ENCODE measurements around the gene WDR7. TPM values are rescaled to one million over a fixed set of nuclear protein-coding genes. Genes with fewer than 3 reads are reported as not detected.

WDR7 gene
- total RNA-seq, 4 donors from 2014 or later, result 16.2 to 39.4 (median 19.9) TPM

DNA sequence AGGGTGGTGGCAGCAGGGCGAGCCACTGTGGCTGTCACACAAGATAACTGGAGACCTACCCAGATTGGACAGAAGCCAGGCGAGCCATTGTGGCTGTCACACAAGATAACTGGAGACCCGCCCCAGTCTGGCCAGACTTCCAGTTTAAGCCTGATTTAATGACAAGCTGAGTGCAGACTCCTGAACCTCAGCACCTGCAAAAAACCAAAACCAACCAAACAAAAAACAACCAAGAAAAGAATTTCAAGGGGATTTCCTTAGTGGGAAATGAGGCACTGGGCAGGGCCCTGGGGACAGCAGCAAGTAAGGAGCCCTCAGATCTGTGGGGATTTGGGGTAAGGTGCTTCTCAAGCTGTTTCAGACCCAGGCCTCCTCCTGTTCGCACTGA is 400.5 kb downstream of the WDR7 start:
- no peak for ATAC-seq (ENCODE audit: low FRiP score)
- DNase-seq (ENCODE audit: low spot score), result no peak
- TF ChIP-seq, protein P1, sequence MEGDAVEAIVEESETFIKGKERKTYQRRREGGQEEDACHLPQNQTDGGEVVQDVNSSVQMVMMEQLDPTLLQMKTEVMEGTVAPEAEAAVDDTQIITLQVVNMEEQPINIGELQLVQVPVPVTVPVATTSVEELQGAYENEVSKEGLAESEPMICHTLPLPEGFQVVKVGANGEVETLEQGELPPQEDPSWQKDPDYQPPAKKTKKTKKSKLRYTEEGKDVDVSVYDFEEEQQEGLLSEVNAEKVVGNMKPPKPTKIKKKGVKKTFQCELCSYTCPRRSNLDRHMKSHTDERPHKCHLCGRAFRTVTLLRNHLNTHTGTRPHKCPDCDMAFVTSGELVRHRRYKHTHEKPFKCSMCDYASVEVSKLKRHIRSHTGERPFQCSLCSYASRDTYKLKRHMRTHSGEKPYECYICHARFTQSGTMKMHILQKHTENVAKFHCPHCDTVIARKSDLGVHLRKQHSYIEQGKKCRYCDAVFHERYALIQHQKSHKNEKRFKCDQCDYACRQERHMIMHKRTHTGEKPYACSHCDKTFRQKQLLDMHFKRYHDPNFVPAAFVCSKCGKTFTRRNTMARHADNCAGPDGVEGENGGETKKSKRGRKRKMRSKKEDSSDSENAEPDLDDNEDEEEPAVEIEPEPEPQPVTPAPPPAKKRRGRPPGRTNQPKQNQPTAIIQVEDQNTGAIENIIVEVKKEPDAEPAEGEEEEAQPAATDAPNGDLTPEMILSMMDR (IDR thresholded peaks at IDR 0.05), result no peak

DNA sequence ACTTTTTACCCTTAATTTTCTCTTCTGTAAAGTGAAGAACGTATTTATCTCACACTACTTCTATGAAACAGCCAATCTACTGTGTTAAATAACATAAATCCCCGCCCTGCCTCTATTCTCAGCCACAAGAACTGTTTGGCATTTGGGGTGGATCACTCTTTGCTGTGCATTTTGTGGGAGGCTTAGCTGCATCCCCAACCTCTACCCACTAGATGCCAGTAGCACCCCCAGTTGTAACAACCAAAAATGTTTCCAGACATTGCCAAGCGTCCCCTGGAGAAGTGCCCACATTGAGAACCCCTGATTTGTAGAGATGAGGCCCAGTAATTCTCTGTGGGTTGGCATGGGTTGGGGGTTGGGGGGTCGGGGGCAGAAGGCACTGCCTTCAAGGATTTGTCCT is 401.0 kb downstream of the WDR7 start:
- ATAC-seq (ENCODE audit: low FRiP score), result no peak
- TF ChIP-seq, protein P1 (IDR thresholded peaks at IDR 0.05), result no peak
- no peak for DNase-seq (ENCODE audit: low spot score)

DNA sequence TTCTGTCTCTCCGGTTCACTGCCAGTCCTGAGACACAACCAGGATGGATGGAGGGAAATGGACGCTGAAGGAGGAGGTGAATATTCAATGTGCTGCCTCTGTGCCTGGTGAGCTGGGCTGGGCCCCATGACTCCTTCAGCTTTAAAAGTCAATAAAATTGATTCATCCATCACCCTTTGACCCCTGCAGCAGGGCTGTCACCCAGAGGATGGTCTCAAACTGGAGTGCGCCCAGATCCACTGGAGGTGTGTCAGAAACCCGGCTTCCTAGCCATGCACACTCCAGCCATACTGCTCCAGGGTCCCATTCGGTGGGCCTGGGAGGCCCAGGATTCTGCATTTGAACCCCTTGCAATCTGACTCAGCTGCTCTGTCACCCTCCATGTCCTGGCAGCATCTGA is 401.6 kb downstream of the WDR7 start:
- TF ChIP-seq, protein P1 (IDR thresholded peaks at IDR 0.05), result no peak
- ATAC-seq (ENCODE audit: low FRiP score) (no peak), DNase-seq (ENCODE audit: low spot score) (no peak)

DNA sequence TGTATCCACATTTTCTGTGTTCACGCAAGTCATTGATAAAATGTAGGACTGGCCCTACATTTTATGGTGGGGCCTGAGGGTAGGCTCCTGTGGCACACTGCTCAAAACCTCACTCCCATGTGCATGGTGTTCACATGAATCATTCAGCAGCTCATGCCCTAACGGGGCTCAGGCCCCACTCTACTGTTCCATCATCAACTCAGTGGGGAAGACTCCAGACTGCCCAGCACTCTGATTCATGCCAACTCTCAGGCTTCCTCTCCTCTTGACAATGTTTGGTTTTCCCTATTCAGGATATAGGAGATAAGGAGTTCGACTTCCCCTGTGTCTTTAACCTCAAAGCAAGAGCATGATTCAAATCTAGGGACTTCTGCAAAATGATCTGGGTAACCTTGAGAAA is 403.7 kb downstream of the WDR7 start:
- ATAC-seq (ENCODE audit: low FRiP score) (no peak), DNase-seq (ENCODE audit: low spot score) (no peak)
- TF ChIP-seq, protein P1 (IDR thresholded peaks at IDR 0.05), result no peak

DNA sequence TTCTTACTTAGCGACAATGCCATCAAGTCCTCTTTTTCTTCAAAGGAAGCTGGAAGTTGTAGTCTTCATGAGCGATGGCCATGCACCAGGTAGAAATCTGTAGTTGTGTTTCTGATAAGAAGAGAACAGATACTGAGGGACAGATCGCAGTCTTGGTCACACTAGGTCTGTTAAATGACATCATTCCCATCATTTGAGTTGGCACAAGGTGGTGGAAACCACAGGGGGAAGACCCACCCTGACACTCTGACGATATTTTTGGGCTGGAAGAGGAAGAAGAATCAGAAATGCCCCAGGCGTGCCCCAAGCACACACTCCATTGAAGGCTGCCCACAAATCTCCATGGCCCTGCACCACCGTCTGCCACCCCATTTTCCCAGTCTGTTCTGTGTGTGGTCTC is 406.7 kb downstream of the WDR7 start:
- TF ChIP-seq, protein P1 (IDR thresholded peaks at IDR 0.05), result no peak
- no peak for DNase-seq (ENCODE audit: low spot score)
- ATAC-seq (ENCODE audit: low FRiP score), result no peak

DNA sequence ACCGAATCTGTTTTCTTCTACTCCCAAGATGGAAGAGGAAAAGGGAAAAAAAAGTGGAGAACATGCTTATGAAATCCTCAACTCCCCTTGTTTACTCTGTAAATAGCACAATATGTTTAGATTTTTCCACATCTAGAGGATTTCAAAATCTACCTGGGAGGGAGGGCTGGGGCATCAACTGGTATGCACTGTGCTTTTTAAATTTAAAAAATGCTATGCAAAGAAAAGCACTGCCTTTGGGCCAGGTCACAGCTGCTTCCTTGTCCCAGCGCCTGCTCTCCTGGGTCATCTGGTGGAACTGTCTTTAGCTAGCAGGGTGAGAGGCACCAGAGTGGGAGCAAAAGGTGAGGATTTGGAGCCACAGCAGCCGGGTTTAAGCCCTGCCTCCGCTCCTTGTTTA is 407.6 kb downstream of the WDR7 start:
- TF ChIP-seq, protein P1 (IDR thresholded peaks at IDR 0.05), result no peak
- DNase-seq (ENCODE audit: low spot score) (no peak), ATAC-seq (ENCODE audit: low FRiP score) (no peak)

DNA sequence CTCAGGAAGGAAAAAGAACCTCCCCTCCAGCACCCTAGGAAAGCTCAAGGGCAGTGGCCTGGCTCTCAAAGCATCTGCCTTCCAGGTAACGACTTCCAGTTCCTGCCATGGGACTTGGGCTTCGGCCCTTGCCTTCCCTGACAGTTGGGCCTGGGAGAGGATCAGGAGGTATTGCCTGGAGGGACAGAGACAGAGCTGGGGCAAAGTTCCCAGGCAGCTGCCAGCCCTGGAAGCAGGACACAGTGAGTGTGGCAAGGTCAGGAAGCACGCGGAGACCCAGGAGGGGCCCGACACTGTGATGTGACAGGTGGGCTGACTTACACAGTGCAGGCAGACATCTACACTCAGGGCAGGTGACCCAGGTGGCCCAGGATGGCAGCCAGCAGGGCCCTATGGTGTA is 408.2 kb downstream of the WDR7 start:
- DNase-seq (ENCODE audit: low spot score) (no peak), ATAC-seq (ENCODE audit: low FRiP score) (no peak)
- TF ChIP-seq, protein P1 (IDR thresholded peaks at IDR 0.05), result no peak

All from omental fat pad (tissue), 4 donors.